GM12878 (cell line): Measurements from ENCODE around the gene FBXO33. TPM values are rescaled to one million over a fixed set of nuclear protein-coding genes. Genes with fewer than 3 reads are reported as not detected.

Experiments
- ATAC-seq: fragments of 200-7000 bp; cut with Tn5 transposase; 3 replicates; pipeline ENCODE4 v1.9.1; 2020; ENCODE audit warnings: mild to moderate bottlenecking, moderate library complexity
- BruUV-seq: library from RNA; stranded (reverse); fragments of 400-500 nt; replicated peaks from 2 replicates; lab custom pipeline; 2021; lab: Mats Ljungman, UMichigan
- CTCF ChIA-PET: fragments of 300-600 bp; sonication (Branson Sonifier 250); formaldehyde crosslinking; extraction: SDS; loops from one replicate; lab custom pipeline; 2021; ENCODE audit warnings: inconsistent platforms; lab: Yijun Ruan, JAX
- POLR2A ChIA-PET: fragments of 350-600 bp; formaldehyde crosslinking; extraction: SDS; loops from one replicate; lab custom pipeline; 2021; ENCODE audit warnings: inconsistent platforms; lab: Charles Lee
- RAD21 ChIA-PET: fragments of 300-600 bp; sonication (Branson Sonifier 250); formaldehyde crosslinking; loops from one replicate; lab custom pipeline; 2023; ENCODE audit warnings: antibody characterized with exemption; ENCODE audit not compliant: unreplicated experiment; lab: Charles Lee
- SMC1A ChIA-PET: fragments of 300-600 bp; sonication (Branson Sonifier 250); formaldehyde crosslinking; loops from one replicate; lab custom pipeline; 2023; ENCODE audit not compliant: unreplicated experiment, uncharacterized antibody; lab: Charles Lee
- DNase-seq: peaks from one replicate; pipeline ENCODE4 v3.0.0-alpha.2; 2011; ENCODE audit warnings: low read depth, low spot score
- FAIRE-seq: peaks from 3 replicates; lab custom pipeline; 2011; peaks lifted over from hg19 to GRCh38; lab: Jason Lieb, UNC
- H2AFZ ChIP-seq: 2 replicates; pipeline ENCODE4 v1.6.0; 2011; ENCODE audit warnings: low read depth, low read length, control low read depth; ENCODE audit not compliant: control insufficient read depth
- H3K27ac ChIP-seq: 2 replicates; pipeline ENCODE4 v1.5.1; 2011; ENCODE audit warnings: control low read depth; ENCODE audit not compliant: control insufficient read depth, insufficient read depth
- H3K27me3 ChIP-seq, 2 experiments: replicated peaks in 1 of 2; 2 replicates each; pipeline versions ENCODE4 v1.6.0 to v1.6.1; 2011; ENCODE audit warnings: low read length in 1 of 2; ENCODE audit not compliant: control insufficient read depth in 2 of 2, insufficient read depth in 2 of 2
- H3K36me3 ChIP-seq, 2 experiments: 2 replicates each; pipeline ENCODE4 v1.5.1; 2011; ENCODE audit warnings: low read length in 1 of 2; ENCODE audit not compliant: control insufficient read depth in 2 of 2, insufficient read depth in 2 of 2
- H3K4me1 ChIP-seq: 2 replicates; pipeline ENCODE4 v1.6.1; 2011; ENCODE audit warnings: mild to moderate bottlenecking, low read length, moderate library complexity, mixed read lengths; ENCODE audit not compliant: control insufficient read depth, insufficient read depth
- H3K4me2 ChIP-seq: 2 replicates; pipeline ENCODE4 v1.6.0; 2011; ENCODE audit warnings: control low read depth; ENCODE audit not compliant: control insufficient read depth, insufficient read depth
- H3K4me3 ChIP-seq: fragments of 200-600 bp; sonication (generic); 2 replicates; pipeline ENCODE4 v1.5.1; 2016
- H3K79me2 ChIP-seq: 2 replicates; pipeline ENCODE4 v1.6.0; 2011; ENCODE audit warnings: low read length; ENCODE audit not compliant: control insufficient read depth, insufficient read depth
- H3K9ac ChIP-seq: 2 replicates; pipeline ENCODE4 v1.8.0; 2011; ENCODE audit warnings: low read length, control low read depth, mixed read lengths; ENCODE audit not compliant: control insufficient read depth, insufficient read depth
- H3K9me3 ChIP-seq: replicated peaks from 3 replicates; pipeline ENCODE4 v1.5.1; 2011; ENCODE audit warnings: mild to moderate bottlenecking, low read length; ENCODE audit not compliant: control insufficient read depth, insufficient read depth
- H4K20me1 ChIP-seq: 2 replicates; pipeline ENCODE4 v1.6.0; 2011; ENCODE audit not compliant: control insufficient read depth, insufficient read depth
- BMI1 ChIP-seq: fragments of 450-650 bp; IDR thresholded peaks from 2 replicates; pipeline ENCODE4 v1.6.1; 2016; ENCODE audit warnings: mild to moderate bottlenecking, moderate library complexity, borderline replicate concordance
- ESRRA ChIP-seq: IDR thresholded peaks from 2 replicates; pipeline ENCODE4 v1.6.1; 2012; ENCODE audit warnings: mild to moderate bottlenecking, low read length, improper control_type of control experiment
- NFYA ChIP-seq: IDR thresholded peaks from 2 replicates; pipeline ENCODE4 v1.6.1; 2011; ENCODE audit warnings: low read depth, mild to moderate bottlenecking, low read length, improper control_type of control experiment, borderline replicate concordance
- WGBS: methylation state at CpG from one replicate; pipeline ENCODE4 v1.1.6; 2016; ENCODE audit warnings: low lambda C conversion rate; ENCODE audit not compliant: insufficient replicate concordance, insufficient coverage; ENCODE audit errors: missing lambda C conversion rate; 5-methylcytosine and 5-hydroxymethylcytosine counted together
- in situ Hi-C: fragments of 300-500 bp; cut with MboI; formaldehyde crosslinking; loops from 9 replicates; pipeline ENCODE4 v1.14.3; 2018; ENCODE audit warnings: mixed read lengths
- intact Hi-C: fragments of 100-400 bp; cut with micrococcal nuclease; formaldehyde crosslinking; loops from one replicate; pipeline ENCODE4 v1.14.2; 2022; ENCODE audit not compliant: unreplicated experiment
- polyA plus RNA-seq, 11 experiments: library from polyadenylated mRNA; depleted of rRNA in 4 of 11; unstranded in 6 of 11; stranded (reverse) in 5 of 11; fragments of >200 nt; fragmentation: Nextera tagmentation in 4 of 11; fragmentation: Illumina TruSeq in 1 of 11; extraction: Ambion mirVana in 4 of 11; extraction: Trizol in 1 of 11; gene quantifications; 1 replicate in 1 of 11; 2 replicates in 10 of 11; pipeline versions ENCODE4 v1.2.1 to v1.2.3, GENCODE V29; 2011 to 2016; ENCODE audit warnings: inconsistent platforms in 2 of 11, missing spikeins in 2 of 11, low read depth in 1 of 11
- total RNA-seq, 4 experiments: library from RNA; depleted of rRNA in 3 of 4; stranded (reverse); fragments of >200 nt in 3 of 4; fragmentation: Illumina TruSeq in 1 of 4; extraction: Trizol in 1 of 4; gene quantifications; 2 replicates each; pipeline versions ENCODE4 v1.2.1 to v1.2.3, GENCODE V29; 2013 to 2021
- TF ChIP-seq, protein P1 (sequence below): IDR thresholded peaks from 2 replicates; pipeline ENCODE4 v1.6.1; 2012; ENCODE audit warnings: low read depth, low read length, improper control_type of control experiment
- TF ChIP-seq, protein P2 (sequence below): IDR thresholded peaks from 2 replicates; pipeline ENCODE4 v1.6.1; 2012; ENCODE audit warnings: mild to moderate bottlenecking, low read depth, low read length

FBXO33 gene
- total and polyA plus RNA-seq, 10 of the 15 experiments (the other 5 are each of a cell fraction or from before 2014, with no cell fraction given): 4.7 to 56.9 (median 19.6) TPM

DNA sequence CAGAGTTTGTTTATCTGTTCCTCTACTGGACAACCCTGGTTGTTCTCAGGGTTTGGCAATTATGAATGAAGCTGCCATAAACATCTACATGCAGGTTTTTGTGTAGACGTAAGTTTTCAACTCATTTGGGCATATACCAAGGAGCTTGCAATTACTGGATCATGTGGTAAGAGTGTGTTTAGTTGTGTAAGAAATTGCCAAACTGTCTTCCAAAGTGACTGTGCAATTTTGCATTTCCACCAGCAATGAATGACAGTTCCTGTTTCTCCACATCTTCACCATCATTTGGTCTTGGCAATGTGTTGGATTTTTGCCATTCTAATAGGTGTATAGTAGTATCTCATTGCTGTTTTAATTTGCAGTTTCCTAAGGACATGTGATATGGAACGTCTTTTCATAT lies 39.8 kb upstream of the FBXO33 start:
- FAIRE-seq: no peak
- POLR2A ChIA-PET: no interaction called here

More for the DNA sequence above, 39.8 kb upstream of the FBXO33 start:
- Histone ChIP-seq H4K20me1 (no peaks in the 10 kb centered on the region), H3K36me3 (no peaks in the 10 kb centered on the region), H3K79me2 (no peaks in the 10 kb centered on the region), H3K27ac (no peak overlapping the region), H3K9me3 (no peaks in the 10 kb centered on the region), H3K4me3 (no peak overlapping the region), H3K4me2 (no peak overlapping the region), H3K27me3 (no peaks in the 10 kb centered on the region), H2AFZ (no peak overlapping the region), H3K9ac (no peak overlapping the region), H3K4me1 (no peaks in the 10 kb centered on the region)
- DNase-seq: no peak
- ChIA-PET RAD21 (interaction anchor here (0.7 to 7.0 kb wide), 4 partner anchors 39 to 240 kb away, joined by 3 to 101 read pairs (median 44); partner anchors contain the start of gene FBXO33), SMC1A (interaction anchor here (0.5 to 7.3 kb wide), 12 partner anchors 9 to 485 kb away, joined by 3 to 92 read pairs (median 4); partner anchors contain the start of gene FBXO33), CTCF (interaction anchor here (0.7 to 6.9 kb wide), 9 partner anchors 17 to 365 kb away, joined by 3 to 100 read pairs (median 6); partner anchors contain the start of gene FBXO33)
- intact Hi-C loops: no loop called here
- no TSS peak for BruUV-seq
- TF ChIP-seq NFYA: no peak
- TF ChIP-seq, protein P1, sequence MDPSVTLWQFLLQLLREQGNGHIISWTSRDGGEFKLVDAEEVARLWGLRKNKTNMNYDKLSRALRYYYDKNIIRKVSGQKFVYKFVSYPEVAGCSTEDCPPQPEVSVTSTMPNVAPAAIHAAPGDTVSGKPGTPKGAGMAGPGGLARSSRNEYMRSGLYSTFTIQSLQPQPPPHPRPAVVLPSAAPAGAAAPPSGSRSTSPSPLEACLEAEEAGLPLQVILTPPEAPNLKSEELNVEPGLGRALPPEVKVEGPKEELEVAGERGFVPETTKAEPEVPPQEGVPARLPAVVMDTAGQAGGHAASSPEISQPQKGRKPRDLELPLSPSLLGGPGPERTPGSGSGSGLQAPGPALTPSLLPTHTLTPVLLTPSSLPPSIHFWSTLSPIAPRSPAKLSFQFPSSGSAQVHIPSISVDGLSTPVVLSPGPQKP: no peak
- TF ChIP-seq, protein P2, sequence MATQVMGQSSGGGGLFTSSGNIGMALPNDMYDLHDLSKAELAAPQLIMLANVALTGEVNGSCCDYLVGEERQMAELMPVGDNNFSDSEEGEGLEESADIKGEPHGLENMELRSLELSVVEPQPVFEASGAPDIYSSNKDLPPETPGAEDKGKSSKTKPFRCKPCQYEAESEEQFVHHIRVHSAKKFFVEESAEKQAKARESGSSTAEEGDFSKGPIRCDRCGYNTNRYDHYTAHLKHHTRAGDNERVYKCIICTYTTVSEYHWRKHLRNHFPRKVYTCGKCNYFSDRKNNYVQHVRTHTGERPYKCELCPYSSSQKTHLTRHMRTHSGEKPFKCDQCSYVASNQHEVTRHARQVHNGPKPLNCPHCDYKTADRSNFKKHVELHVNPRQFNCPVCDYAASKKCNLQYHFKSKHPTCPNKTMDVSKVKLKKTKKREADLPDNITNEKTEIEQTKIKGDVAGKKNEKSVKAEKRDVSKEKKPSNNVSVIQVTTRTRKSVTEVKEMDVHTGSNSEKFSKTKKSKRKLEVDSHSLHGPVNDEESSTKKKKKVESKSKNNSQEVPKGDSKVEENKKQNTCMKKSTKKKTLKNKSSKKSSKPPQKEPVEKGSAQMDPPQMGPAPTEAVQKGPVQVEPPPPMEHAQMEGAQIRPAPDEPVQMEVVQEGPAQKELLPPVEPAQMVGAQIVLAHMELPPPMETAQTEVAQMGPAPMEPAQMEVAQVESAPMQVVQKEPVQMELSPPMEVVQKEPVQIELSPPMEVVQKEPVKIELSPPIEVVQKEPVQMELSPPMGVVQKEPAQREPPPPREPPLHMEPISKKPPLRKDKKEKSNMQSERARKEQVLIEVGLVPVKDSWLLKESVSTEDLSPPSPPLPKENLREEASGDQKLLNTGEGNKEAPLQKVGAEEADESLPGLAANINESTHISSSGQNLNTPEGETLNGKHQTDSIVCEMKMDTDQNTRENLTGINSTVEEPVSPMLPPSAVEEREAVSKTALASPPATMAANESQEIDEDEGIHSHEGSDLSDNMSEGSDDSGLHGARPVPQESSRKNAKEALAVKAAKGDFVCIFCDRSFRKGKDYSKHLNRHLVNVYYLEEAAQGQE: no peak
- no peak for TF ChIP-seq ESRRA
- no peak for TF ChIP-seq BMI1
- WGBS: 43% methylated on average over 2 of the region's 2 CpGs
- ATAC-seq: no peak
- in situ Hi-C loops: no loop called here
